Endothelial cell (in vitro differentiated cells): Measurements from ENCODE around the gene CLCN4. TPM values are rescaled to one million over a fixed set of nuclear protein-coding genes. Genes with fewer than 3 reads are reported as not detected.

ENCODE experiments used
- DNase-seq: peaks from one replicate; pipeline ENCODE4 v3.0.0; 2021; ENCODE audit warnings: low spot score
- H3K27ac Mint-ChIP-seq: one replicate; pipeline ENCODE4 v1.8.0; 2021; ENCODE audit warnings: mixed read lengths, inconsistent platforms; ENCODE audit not compliant: unreplicated experiment
- H3K27me3 Mint-ChIP-seq: one replicate; pipeline ENCODE4 v1.8.0; 2021; ENCODE audit warnings: mild to moderate bottlenecking, moderate library complexity, mixed read lengths, inconsistent platforms; ENCODE audit not compliant: unreplicated experiment
- H3K36me3 Mint-ChIP-seq: one replicate; pipeline ENCODE4 v1.8.0; 2021; ENCODE audit warnings: mild to moderate bottlenecking, low read depth, mixed read lengths, inconsistent platforms; ENCODE audit not compliant: unreplicated experiment
- H3K4me1 Mint-ChIP-seq: one replicate; pipeline ENCODE4 v1.8.0; 2021; ENCODE audit warnings: mild to moderate bottlenecking, mixed read lengths, inconsistent platforms; ENCODE audit not compliant: unreplicated experiment
- H3K4me3 Mint-ChIP-seq: one replicate; pipeline ENCODE4 v1.8.0; 2021; ENCODE audit warnings: mild to moderate bottlenecking, mixed read lengths, inconsistent platforms; ENCODE audit not compliant: unreplicated experiment
- H3K9me3 Mint-ChIP-seq: one replicate; pipeline ENCODE4 v1.8.0; 2021; ENCODE audit warnings: mixed read lengths, inconsistent platforms; ENCODE audit not compliant: unreplicated experiment
- CTCF ChIP-seq: fragments of 200-600 bp; sonication (generic); IDR thresholded peaks from one replicate; pipeline ENCODE4 v1.5.0; 2021; ENCODE audit warnings: antibody characterized with exemption; ENCODE audit not compliant: unreplicated experiment
- total RNA-seq: library from RNA; stranded (reverse); fragmentation: NEBNext Ultra II Directional; extraction: Animal tissue kit (Norgen Biotek cat#: 25700); gene quantifications from one replicate; pipeline ENCODE4 v1.2.1, GENCODE V29; 2021; ENCODE audit not compliant: unreplicated experiment

Gene CLCN4
- total RNA-seq, 1 donor from 2014 or later: 23.1 TPM

GRCh38 chrX:10110316-10110935 lies 46.3 kb upstream of the CLCN4 start:
- Mint-ChIP-seq H3K27me3 (peaks cover 2% of the 10 kb centered on the region), H3K4me1 (no peaks in the 10 kb centered on the region), H3K36me3 (peaks cover 5% of the 10 kb centered on the region), H3K27ac (peak overlapping the region; percentile 6), H3K9me3 (no peaks in the 10 kb centered on the region), H3K4me3 (peak overlapping the region; percentile 37)
- DNase-seq: no peak
- TF ChIP-seq CTCF: no peak

DNA sequence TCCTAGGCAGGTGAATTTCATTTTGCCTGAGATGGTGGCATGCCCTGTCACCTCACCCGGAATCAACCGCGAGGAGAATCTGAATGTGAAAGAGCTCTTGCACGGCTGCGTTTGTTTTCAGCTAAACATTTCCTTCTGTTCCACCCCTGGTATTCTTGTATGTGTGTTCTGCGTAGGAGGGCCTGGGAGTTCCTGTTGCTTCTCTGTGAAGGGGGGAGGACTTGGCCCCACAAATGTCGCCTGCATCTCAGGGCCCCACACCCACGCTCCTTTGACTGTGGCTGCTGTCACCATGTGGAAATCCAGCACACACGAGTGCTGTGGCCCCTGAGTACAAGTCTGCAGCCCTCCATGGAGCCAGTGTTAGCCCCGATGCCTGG lies 45.8 kb upstream of the CLCN4 start:
- no peak for DNase-seq
- H3K4me1 Mint-ChIP-seq: no peaks in the 10 kb centered on the region
- no peaks in the 10 kb centered on the region for H3K9me3 Mint-ChIP-seq
- TF ChIP-seq CTCF: no peak
- peaks cover 2% of the 10 kb centered on the region for H3K27me3 Mint-ChIP-seq
- H3K27ac Mint-ChIP-seq: no peak overlapping the region
- peaks cover 5% of the 10 kb centered on the region for H3K36me3 Mint-ChIP-seq
- H3K4me3 Mint-ChIP-seq: peak overlapping the region; percentile 37

GRCh38 chrX:10111364-10112148 lies 45.2 kb upstream of the CLCN4 start:
- Mint-ChIP-seq H3K9me3 (no peaks in the 10 kb centered on the region), H3K4me3 (no peak overlapping the region), H3K27ac (no peak overlapping the region), H3K36me3 (peaks cover 10% of the 10 kb centered on the region), H3K27me3 (peaks cover 2% of the 10 kb centered on the region), H3K4me1 (no peaks in the 10 kb centered on the region)
- TF ChIP-seq CTCF: no peak
- DNase-seq: no peak

GRCh38 chrX:10112510-10112909 lies 44.3 kb upstream of the CLCN4 start:
- no peak for DNase-seq
- no peak overlapping the region for H3K27ac Mint-ChIP-seq
- H3K36me3 Mint-ChIP-seq: peaks cover 13% of the 10 kb centered on the region
- H3K27me3 Mint-ChIP-seq: peaks cover 2% of the 10 kb centered on the region
- H3K4me1 Mint-ChIP-seq: no peaks in the 10 kb centered on the region
- no peak overlapping the region for H3K4me3 Mint-ChIP-seq
- TF ChIP-seq CTCF: no peak
- no peaks in the 10 kb centered on the region for H3K9me3 Mint-ChIP-seq

GRCh38 chrX:10115082-10115481 lies 41.7 kb upstream of the CLCN4 start:
- no peak for TF ChIP-seq CTCF
- Mint-ChIP-seq H3K4me3 (no peak overlapping the region), H3K36me3 (peaks cover 27% of the 10 kb centered on the region), H3K4me1 (no peaks in the 10 kb centered on the region), H3K27ac (no peak overlapping the region), H3K27me3 (no peaks in the 10 kb centered on the region), H3K9me3 (no peaks in the 10 kb centered on the region)
- no peak for DNase-seq
